Hepatocyte (in vitro differentiated cells): Measurements from ENCODE around the gene ATG16L1. TPM values are rescaled to one million over a fixed set of nuclear protein-coding genes. Genes with fewer than 3 reads are reported as not detected.

ENCODE experiments used
- DNase-seq: peaks from one replicate; pipeline ENCODE4 v3.0.0-alpha.2; 2016; ENCODE audit warnings: low spot score
- H2AFZ ChIP-seq: fragments of 200-600 bp; sonication (generic); 2 replicates; pipeline ENCODE4 v1.6.0; 2016; ENCODE audit warnings: antibody characterized with exemption, mild to moderate bottlenecking
- H3K27ac ChIP-seq: fragments of 200-600 bp; sonication (generic); 2 replicates; pipeline ENCODE4 v1.5.1; 2016; ENCODE audit warnings: mild to moderate bottlenecking
- H3K27me3 ChIP-seq: fragments of 200-600 bp; sonication (generic); 2 replicates; pipeline ENCODE4 v1.6.1; 2016
- H3K36me3 ChIP-seq: fragments of 200-600 bp; sonication (generic); replicated peaks from 2 replicates; pipeline ENCODE4 v1.5.1; 2016; ENCODE audit warnings: low read depth; ENCODE audit not compliant: insufficient read depth
- H3K4me1 ChIP-seq: fragments of 200-600 bp; sonication (generic); 2 replicates; pipeline ENCODE4 v1.5.1; 2016; ENCODE audit warnings: mild to moderate bottlenecking, moderate library complexity; ENCODE audit not compliant: insufficient read depth
- H3K4me2 ChIP-seq: fragments of 200-600 bp; sonication (generic); 2 replicates; pipeline ENCODE4 v1.6.0; 2016
- H3K4me3 ChIP-seq: fragments of 200-600 bp; sonication (generic); 2 replicates; pipeline ENCODE4 v1.5.1; 2016; ENCODE audit warnings: mild to moderate bottlenecking
- H3K79me2 ChIP-seq: fragments of 200-600 bp; sonication (generic); 2 replicates; pipeline ENCODE4 v1.6.0; 2017; ENCODE audit warnings: mild to moderate bottlenecking
- H3K9me2 ChIP-seq: fragments of 200-600 bp; sonication (generic); replicated peaks from 2 replicates; pipeline ENCODE4 v1.6.0; 2017; ENCODE audit warnings: mild to moderate bottlenecking; ENCODE audit not compliant: insufficient read depth
- H3K9me3 ChIP-seq: fragments of 200-600 bp; sonication (generic); 2 replicates; pipeline ENCODE4 v1.5.1; 2016; ENCODE audit warnings: low read depth, mild to moderate bottlenecking
- H4K20me1 ChIP-seq: fragments of 200-600 bp; sonication (generic); 2 replicates; pipeline ENCODE4 v1.6.0; 2016; ENCODE audit warnings: mild to moderate bottlenecking; ENCODE audit not compliant: insufficient read depth, poor library complexity, severe bottlenecking
- EZH2 ChIP-seq: fragments of 200-600 bp; sonication (generic); IDR thresholded peaks from 2 replicates; pipeline ENCODE4 v1.6.1; 2016; ENCODE audit warnings: antibody characterized with exemption, mild to moderate bottlenecking, borderline replicate concordance
- EZH2phosphoT487 ChIP-seq: fragments of 200-600 bp; sonication (generic); IDR thresholded peaks from one replicate; pipeline ENCODE4 v1.6.1; 2018; ENCODE audit warnings: antibody characterized with exemption, mild to moderate bottlenecking, low read depth, moderate library complexity; ENCODE audit not compliant: unreplicated experiment, severe bottlenecking
- WGBS: methylation state at CpG from one replicate; pipeline ENCODE4 v1.1.6; 2016; ENCODE audit warnings: low lambda C conversion rate; ENCODE audit errors: missing lambda C conversion rate; 5-methylcytosine and 5-hydroxymethylcytosine counted together
- polyA plus RNA-seq: library from polyadenylated mRNA; unstranded; fragments of >200 nt; fragmentation: Nextera tagmentation; extraction: Ambion mirVana; gene quantifications from 2 replicates; pipeline ENCODE4 v1.2.1, GENCODE V29; 2016
- total RNA-seq: library from RNA; depleted of rRNA; stranded (reverse); fragments of >200 nt; gene quantifications from 2 replicates; pipeline ENCODE4 v1.2.3, GENCODE V29; 2014
- TF ChIP-seq, protein P1 (sequence below): fragments of 200-600 bp; sonication (generic); IDR thresholded peaks from 2 replicates; pipeline ENCODE4 v1.5.1; 2016; ENCODE audit warnings: antibody characterized with exemption, mild to moderate bottlenecking; ENCODE audit not compliant: poor library complexity

ATG16L1 gene
- total and polyA plus RNA-seq, 2 experiments from 2014 or later = 15.7 to 28.2 TPM

DNA sequence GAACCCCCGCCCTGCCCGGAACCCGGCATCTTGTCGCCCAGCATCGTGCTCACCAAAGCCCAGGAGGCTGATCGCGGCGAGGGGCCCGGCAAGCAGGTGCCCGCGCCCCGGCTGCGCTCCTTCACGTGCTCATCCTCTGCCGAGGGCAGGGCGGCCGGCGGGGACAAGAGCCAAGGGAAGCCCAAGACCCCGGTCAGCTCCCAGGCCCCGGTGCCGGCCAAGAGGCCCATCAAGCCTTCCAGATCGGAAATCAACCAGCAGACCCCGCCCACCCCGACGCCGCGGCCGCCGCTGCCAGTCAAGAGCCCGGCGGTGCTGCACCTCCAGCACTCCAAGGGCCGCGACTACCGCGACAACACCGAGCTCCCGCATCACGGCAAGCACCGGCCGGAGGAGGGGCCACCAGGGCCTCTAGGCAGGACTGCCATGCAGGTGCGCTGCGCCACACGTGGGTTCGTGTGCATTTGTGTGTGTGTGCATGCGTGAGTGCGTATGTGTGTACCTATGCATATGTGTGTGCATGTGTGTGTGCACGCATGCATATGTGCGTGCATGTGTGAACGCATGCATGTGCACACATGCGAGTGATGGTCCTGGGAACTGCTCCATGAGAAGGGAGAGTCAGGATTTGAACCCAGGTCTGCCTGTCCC lies 47.1 kb upstream of the ATG16L1 start:
- Histone ChIP-seq H4K20me1 (no peaks in the 10 kb centered on the region), H3K36me3 (no peaks in the 10 kb centered on the region), H3K9me3 (no peaks in the 10 kb centered on the region), H3K4me1 (peaks cover 3% of the 10 kb centered on the region), H3K27me3 (no peaks in the 10 kb centered on the region), H3K27ac (no peak overlapping the region), H2AFZ (no peak overlapping the region), H3K4me2 (no peak overlapping the region), H3K9me2 (no peaks in the 10 kb centered on the region), H3K79me2 (no peaks in the 10 kb centered on the region), H3K4me3 (no peak overlapping the region)
- 98% methylated on average over 38 of the region's 50 CpGs for WGBS
- TF ChIP-seq EZH2phosphoT487 (no peak), EZH2 (no peak)
- TF ChIP-seq, protein P1, sequence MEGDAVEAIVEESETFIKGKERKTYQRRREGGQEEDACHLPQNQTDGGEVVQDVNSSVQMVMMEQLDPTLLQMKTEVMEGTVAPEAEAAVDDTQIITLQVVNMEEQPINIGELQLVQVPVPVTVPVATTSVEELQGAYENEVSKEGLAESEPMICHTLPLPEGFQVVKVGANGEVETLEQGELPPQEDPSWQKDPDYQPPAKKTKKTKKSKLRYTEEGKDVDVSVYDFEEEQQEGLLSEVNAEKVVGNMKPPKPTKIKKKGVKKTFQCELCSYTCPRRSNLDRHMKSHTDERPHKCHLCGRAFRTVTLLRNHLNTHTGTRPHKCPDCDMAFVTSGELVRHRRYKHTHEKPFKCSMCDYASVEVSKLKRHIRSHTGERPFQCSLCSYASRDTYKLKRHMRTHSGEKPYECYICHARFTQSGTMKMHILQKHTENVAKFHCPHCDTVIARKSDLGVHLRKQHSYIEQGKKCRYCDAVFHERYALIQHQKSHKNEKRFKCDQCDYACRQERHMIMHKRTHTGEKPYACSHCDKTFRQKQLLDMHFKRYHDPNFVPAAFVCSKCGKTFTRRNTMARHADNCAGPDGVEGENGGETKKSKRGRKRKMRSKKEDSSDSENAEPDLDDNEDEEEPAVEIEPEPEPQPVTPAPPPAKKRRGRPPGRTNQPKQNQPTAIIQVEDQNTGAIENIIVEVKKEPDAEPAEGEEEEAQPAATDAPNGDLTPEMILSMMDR = no peak
- DNase-seq = no peak

DNA sequence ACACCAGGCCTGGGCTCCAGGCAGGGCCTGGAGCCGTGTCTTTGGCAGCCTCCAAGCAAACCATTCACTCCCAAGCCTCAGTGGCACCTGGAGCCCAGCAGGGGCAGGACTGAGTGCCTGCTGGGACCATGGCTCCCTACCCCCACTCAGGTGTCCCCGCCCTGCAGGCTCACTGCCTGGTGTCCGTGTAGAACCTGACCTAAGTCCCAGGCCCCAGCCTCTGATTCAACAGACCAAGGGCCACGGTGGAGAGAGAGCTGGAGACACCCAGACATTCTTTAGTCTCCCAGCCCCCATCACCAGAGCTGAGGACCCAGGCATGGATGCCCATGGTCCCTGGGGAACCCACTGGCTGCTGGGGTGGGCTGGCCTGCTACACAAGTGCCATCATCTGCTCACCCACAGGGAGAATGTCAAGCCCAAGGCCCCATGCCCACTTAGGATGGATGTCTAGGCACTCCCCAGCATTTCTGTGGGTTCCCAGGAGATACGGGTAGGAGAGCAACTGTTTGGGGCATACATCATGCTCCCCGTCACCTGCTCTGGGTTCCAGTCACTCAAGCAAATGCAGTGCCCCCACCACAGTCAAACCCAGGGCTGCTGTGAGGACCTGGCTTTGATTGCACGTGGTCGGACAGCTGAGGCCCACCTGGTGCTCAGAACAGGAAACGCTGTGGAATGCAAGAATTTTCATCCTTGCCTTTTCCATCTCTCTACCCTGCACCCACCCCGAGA lies 42.9 kb upstream of the ATG16L1 start:
- no peak overlapping the region for H3K4me2 ChIP-seq

DNA sequence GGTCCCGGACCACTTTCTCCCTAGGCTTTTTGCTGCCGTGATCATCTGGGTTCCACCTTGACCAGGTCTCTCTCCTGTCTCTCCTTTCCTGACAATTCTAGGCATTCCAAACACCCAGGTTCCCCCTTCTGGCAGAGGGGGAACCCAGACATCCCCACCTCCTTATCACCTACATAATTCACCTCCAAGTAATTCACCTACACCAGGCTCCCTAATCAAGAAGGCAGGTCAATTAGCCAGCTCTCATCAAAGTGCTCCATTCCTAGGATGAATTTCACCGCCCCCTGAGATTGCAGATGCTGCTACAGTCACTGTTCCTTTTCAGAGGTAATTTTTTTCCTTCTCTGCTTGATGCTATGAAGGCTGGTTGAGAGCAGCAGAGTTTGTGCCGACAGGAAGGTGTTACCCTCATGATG lies 42.3 kb upstream of the ATG16L1 start:
- no peaks in the 10 kb centered on the region for H3K27me3 ChIP-seq
- H2AFZ ChIP-seq = no peak overlapping the region
- H3K4me2 ChIP-seq = no peak overlapping the region
- no peak overlapping the region for H3K4me3 ChIP-seq
- peaks cover 3% of the 10 kb centered on the region for H3K4me1 ChIP-seq
- no peak for DNase-seq
- H3K27ac ChIP-seq = no peak overlapping the region
- H3K9me3 ChIP-seq = no peaks in the 10 kb centered on the region
- no peaks in the 10 kb centered on the region for H3K36me3 ChIP-seq
- no peaks in the 10 kb centered on the region for H3K9me2 ChIP-seq
- no peaks in the 10 kb centered on the region for H4K20me1 ChIP-seq
- H3K79me2 ChIP-seq = no peaks in the 10 kb centered on the region
- no peak for TF ChIP-seq EZH2phosphoT487
- no peak for TF ChIP-seq EZH2
- TF ChIP-seq, protein P1 = no peak
- 68% methylated on average over 4 of the region's 4 CpGs for WGBS

More for the DNA sequence above, 42.9 kb upstream of the ATG16L1 start:
- H3K27me3 ChIP-seq = no peaks in the 10 kb centered on the region
- H2AFZ ChIP-seq = no peak overlapping the region
- 75% methylated on average over 9 of the region's 10 CpGs for WGBS
- no peaks in the 10 kb centered on the region for H3K9me3 ChIP-seq
- H3K27ac ChIP-seq = no peak overlapping the region
- no peaks in the 10 kb centered on the region for H3K79me2 ChIP-seq
- TF ChIP-seq EZH2phosphoT487 (no peak), EZH2 (no peak)
- TF ChIP-seq, protein P1 = no peak
- no peaks in the 10 kb centered on the region for H4K20me1 ChIP-seq
- H3K4me1 ChIP-seq = peaks cover 3% of the 10 kb centered on the region
- no peaks in the 10 kb centered on the region for H3K36me3 ChIP-seq
- H3K4me3 ChIP-seq = no peak overlapping the region
- no peaks in the 10 kb centered on the region for H3K9me2 ChIP-seq
- peak; percentile 25 for DNase-seq
